NCI-H187 treated with DMSO at 0.1 percent for 48 hours (cell line): ENCODE measurements around the gene TNFRSF1B.
A peak's percentile ranks its signal among the peaks of the same experiment; 100 is the strongest.

Experiments
- DNase-seq: peaks from one replicate; lab custom pipeline; 2025; lab: John Stamatoyannopoulos, UW

Gene TNFRSF1B

DNA sequence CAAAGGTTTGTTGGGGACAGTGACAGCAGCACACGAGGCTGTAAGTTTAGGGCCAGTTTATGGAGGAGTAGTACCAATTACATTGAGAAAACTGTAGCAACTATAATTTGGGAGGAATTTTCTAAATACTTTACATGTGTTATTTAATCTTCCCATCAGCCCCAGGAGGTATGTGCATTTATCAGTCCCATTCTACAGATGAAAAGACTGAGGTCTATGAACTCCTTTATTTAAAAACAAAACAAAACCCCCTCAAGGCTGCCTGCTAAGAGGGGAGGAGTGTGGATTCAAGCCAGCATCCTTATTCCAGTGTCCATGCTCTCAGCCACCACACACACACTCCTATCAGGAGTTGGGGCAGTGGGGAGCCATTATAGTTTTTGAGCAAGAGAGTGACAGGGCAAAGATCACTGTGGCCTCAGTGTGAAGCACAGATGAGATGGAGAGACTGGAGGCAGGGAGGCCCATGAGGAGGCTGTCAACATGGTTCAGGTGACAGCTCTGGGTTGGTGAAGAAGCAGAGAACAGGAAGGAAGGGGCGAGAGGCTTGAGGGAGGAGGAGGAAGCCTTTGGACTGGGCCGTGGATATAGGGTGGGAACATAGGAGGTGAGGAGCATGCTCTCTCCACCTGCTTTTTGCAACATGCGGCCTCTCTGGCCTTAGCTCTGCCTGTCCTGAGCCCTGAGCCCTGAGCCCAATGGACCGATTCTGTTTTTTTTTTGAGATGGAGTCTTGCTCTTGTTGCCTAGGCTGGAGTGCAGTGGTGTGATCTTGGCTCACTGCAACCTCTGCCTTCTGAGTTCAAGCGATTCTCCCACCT lies 9.7 kb downstream of the TNFRSF1B start:
- no peak for DNase-seq

GRCh38 chr1:12177156-12177998 lies 10.6 kb downstream of the TNFRSF1B start:
- no peak for DNase-seq

DNA sequence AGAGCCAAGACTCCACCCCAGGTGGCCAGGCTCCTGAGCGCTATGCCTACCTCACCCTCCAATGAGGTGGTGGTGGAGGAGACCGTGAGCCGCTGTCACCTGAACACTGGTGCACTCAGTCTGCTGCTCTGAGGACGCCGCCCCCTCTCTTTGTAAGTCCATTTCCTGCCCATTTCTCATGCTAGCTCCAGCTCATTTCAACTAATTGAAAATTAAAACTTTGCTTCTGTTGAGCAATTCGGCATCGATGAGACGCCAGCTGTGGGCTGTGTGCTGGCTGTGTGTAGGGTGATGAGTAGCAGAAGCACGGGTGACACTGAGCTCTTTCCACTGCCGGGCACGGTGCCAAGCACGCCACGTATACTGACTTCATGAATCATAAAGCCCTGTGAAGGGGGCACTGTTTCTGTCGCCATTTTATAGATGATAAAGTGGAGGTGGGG lies 11.2 kb downstream of the TNFRSF1B start:
- DNase-seq = no peak

DNA sequence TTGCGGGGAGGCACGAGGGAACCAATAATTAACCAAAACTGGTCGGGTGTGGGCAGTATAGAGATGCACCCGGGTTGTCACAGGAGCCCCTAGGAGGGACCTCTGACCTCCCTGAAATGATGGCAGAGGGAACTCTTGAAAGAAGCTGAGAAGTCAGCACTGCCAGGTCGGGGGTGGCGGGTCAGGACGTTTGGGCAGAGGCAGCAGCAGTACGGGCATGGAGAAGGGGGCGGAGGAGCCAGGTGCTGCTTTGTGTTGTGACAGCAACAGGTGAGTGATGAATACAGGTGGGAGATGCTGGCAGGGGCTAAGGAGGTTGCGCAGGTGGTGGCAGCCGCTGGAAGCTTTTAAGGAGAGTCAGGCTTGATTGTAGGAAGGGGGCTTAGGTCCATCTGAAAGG lies 11.7 kb downstream of the TNFRSF1B start:
- peak; percentile 18 for DNase-seq

DNA sequence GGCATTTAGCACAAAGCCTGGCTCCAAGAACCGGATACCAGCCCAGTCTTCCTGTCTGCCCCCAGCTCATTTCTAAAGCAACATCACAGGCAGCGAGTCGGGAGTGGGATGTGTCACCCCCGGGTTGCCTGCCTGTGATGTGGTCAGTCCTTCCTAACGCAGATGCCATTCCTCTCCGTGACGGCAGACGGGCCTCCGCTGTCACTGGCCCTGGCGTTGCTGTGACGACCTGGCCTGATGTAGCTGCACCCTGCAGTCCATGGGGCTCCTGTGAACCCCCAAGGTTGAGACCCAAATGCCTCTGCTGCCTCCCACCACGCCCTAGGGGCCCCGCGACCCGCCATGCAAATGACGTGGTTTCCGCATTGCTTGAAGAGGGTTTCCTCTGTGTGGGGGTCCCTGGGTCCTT lies 12.3 kb downstream of the TNFRSF1B start:
- DNase-seq = no peak

DNA sequence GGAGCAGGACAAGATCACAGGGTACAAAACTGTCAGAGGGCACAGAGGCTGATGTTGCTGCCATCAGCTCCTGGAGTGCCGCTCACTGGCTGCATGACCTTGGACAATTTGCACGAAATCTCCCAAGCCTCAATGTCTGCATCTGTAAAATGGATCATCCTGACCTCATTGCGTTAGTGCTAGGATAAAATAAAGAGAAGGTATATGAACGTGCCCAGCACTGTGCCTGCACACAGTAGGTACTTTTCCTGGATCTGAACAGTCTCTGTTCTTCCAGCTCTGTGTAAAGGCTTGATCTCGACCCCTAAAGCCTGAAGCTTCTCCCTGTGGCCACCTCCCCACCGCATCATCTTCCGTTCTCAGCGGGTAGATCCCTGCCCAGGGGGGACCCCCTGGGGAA lies 12.9 kb downstream of the TNFRSF1B start:
- no peak for DNase-seq

- DNase-seq = no peak
These were observed 13.5 kb downstream of the TNFRSF1B start for GRCh38 chr1:12180315-12180714.

GRCh38 chr1:12180903-12181302 lies 14.1 kb downstream of the TNFRSF1B start:
- DNase-seq = no peak

- DNase-seq = no peak
These were observed 14.8 kb downstream of the TNFRSF1B start for GRCh38 chr1:12181568-12181967.

DNA sequence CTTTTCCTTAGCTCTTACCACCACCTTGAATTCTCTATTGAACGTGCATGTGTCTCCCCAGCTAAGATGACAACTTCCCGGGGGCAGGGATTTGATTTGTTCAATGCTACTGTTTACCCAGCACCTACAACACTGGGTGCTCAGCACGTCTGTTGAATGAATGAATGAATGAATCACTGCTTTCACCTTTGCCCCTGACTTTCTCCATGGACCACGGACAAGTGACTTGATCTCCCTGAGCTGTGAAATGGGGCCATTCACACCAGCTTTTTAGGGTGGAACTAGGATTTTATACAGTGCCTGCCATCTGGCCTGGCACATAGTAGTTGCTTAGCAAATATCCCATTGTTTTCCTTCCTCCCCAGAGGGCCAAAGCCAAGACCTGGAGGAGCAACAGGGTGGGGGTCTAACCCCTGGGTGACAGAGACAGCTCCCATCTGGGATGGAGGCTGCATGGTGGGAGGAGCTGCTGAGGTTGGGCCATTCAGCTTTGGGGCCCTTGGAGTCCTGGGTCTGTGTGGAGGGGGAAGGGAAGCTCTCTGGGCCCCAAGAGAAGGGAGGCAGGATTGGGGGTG lies 15.7 kb downstream of the TNFRSF1B start:
- no peak for DNase-seq

DNA sequence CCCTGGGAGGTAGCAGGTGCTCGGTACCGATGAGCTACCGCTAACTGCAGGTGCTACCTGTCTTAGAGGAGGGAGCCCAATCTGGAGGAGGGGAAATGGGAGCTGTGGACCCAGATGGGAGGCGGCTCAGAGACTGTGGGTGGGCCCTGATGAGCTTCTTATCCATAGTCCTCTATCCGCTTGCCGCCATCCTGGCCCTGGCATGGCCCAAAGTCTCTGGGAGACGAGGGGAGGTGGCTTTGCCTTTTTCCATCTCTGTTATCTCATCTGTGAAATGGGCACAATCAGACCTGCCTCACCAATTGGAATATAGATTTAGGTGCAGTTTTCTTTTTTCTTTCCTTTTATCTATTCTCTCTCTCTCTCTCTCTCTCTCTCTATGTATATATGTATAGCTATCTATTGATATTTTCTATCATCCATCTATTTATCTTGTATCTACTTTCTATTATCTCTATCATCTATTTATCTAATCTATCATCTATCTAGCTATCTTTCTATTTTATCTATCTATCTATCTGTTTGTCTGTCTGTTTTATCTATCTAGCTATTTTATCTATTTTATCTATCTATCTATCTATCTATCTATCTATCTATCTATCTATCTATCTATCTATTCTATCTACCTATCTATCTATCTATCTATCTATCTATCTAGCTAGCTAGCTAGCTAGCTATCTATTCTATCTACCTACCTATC lies 16.5 kb downstream of the TNFRSF1B start:
- DNase-seq = no peak

DNA sequence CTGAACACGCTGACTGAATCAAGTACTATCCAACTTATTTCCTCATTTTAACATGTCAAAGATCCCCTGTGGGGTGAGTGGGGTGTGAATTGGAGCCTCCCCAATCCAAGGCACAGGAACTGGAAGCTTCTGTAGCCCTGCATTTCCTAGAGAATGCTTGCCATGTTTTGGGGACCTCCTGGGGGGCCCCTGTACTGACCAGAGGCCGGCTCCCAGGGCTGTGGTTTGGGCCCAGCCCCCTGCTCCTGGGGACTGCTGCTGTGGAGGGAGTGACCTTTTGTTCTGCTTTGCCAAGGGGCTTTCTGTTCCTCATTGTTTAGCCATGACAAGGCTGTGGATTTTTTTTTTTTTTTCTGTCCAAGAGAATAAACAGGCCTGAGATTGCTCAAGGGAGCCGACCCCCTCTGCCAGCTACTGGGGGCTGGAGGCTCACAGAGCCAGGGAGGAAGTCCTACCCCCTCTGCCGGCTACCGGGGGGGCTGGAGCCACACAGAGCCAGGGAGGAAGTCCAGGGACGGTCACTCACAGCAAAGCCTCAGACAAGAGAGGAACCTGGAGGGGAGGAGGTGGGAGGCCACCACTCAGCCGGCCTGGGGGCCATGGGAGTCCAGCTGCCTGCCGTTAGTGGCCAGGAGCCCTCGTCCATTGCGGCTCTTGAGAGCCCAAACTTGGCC lies 17.4 kb downstream of the TNFRSF1B start:
- no peak for DNase-seq

GRCh38 chr1:12185036-12185917 lies 18.5 kb downstream of the TNFRSF1B start:
- no peak for DNase-seq

- no peak for DNase-seq
These were observed 19.3 kb downstream of the TNFRSF1B start for GRCh38 chr1:12185918-12186678.

- DNase-seq = no peak
These were observed 19.8 kb downstream of the TNFRSF1B start for GRCh38 chr1:12186679-12186985.

- DNase-seq = no peak
These were observed 21.3 kb downstream of the TNFRSF1B start for GRCh38 chr1:12188115-12188514.

DNA sequence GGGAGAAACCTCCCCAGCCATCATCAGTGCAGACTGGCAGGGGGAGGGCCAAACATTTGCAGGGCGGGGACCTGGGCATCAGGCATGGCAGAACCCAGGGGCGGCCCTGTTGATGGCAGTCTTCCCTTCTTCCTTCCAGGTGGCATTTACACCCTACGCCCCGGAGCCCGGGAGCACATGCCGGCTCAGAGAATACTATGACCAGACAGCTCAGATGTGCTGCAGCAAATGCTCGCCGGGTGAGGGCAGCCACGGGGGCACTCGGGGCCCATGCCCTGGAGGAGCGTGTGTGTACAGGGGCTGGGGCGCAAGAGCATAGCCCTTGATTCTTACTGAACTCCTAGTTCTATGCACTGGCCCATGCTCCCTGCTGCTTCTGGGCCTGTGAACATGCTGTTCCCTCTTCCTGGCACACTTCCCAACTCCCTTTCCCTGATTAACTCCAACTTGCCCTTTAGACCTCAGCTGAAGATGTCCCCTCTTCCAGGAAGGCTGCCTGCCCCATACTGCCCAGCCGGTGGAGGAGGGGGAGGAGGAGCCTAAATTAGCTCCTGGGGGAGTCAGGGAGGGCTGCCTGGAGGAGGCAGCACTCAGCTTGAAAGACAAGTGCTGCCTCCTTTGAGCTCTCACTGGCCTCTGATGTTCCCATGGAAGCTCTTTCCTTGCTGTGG lies 22.0 kb downstream of the TNFRSF1B start:
- no peak for DNase-seq

DNA sequence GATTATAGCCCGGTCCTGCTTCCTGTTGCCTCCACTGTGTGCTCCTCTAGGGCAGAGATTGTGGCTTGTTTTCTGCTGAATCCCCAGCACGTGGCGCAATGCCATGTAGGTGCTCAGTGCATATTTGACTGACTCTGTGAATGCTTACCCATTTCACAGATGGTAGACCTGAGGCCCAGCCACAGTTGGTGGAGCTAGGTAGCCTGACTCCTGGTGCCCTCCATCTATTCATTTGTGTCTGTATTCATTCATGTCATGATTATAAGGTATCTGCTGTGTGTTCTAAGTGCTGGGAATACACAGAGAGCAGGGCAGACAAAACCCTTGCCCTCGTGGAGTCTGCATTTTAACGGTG lies 22.5 kb downstream of the TNFRSF1B start:
- DNase-seq = no peak

DNA sequence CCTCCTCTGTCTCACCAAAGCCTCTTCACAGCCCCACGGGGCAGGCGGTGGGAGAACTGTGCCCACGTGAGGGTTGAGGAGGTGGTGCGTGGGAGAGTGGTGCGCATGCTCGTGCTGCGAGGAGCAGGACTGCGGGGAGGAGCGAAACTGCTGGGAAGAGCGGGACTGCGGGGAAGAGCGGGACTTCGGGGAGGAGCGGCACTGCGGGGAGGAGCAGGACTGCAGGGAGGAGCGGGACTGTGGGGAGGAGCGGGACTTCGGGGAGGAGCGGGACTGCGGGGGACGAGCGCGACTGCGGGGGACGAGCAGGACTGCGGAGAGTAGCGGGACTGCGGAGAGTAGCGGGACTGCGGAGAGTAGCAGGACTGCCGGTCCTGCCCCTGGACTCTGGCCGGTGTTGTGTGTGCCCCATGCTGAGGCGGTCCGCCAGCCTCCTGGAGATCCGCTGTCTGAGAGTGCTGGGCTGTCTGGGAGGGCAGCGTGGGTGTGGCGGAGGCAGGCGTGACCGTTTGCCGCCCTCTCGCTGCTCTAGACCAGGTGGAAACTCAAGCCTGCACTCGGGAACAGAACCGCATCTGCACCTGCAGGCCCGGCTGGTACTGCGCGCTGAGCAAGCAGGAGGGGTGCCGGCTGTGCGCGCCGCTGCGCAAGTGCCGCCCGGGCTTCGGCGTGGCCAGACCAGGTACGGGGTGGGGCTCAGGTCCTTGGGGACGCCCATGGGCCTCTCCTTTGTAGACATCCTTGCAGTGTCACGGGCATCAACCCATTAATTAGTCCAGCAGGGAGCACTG lies 24.6 kb downstream of the TNFRSF1B start:
- DNase-seq = no peak
